GM10248 (cell line): Measurements from ENCODE around the gene C10orf105.

ENCODE experiments used
- CTCF ChIA-PET: fragments of 300-600 bp; sonication (Branson Sonifier 250); formaldehyde crosslinking; extraction: SDS; loops from one replicate; lab custom pipeline; 2021; ENCODE audit warnings: antibody characterized with exemption; lab: Yijun Ruan, JAX
- POLR2A ChIA-PET: fragments of 350-650 bp; sonication (Branson Sonifier 250); formaldehyde crosslinking; extraction: SDS; loops from one replicate; lab custom pipeline; 2020; ENCODE audit warnings: antibody characterized with exemption; lab: Yijun Ruan, JAX
- DNase-seq: peaks from one replicate; pipeline ENCODE4 v3.0.0; 2012; ENCODE audit errors: extremely low spot score
- CTCF ChIP-seq: IDR thresholded peaks from 2 replicates; pipeline ENCODE4 v1.5.1; 2012; ENCODE audit warnings: mild to moderate bottlenecking, low read depth; ENCODE audit errors: extremely low read depth, missing control alignments, control extremely low read depth

C10orf105 gene

GRCh38 chr10:71752391-71753090 is 33.0 kb upstream of the C10orf105 start:
- ChIA-PET CTCF (interaction anchor here (0.8 to 1.4 kb wide), 7 partner anchors 10 to 144 kb away, joined by 3 to 4 read pairs (median 3); partner anchors contain the start of gene VSIR), POLR2A (no interaction called here)
- no peak for DNase-seq
- no peak for TF ChIP-seq CTCF

- no peak for TF ChIP-seq CTCF
- CTCF ChIA-PET: interaction anchor here (1.0 to 1.4 kb wide), 5 partner anchors 9 to 144 kb away, joined by 3 to 4 read pairs (median 3); partner anchors contain the start of gene VSIR
- POLR2A ChIA-PET: no interaction called here
- no peak for DNase-seq
Observed at GRCh38 chr10:71751515-71752224, 32.1 kb upstream of the C10orf105 start.

GRCh38 chr10:71750986-71751385 is 31.4 kb upstream of the C10orf105 start:
- POLR2A ChIA-PET: no interaction called here
- no peak for DNase-seq
- CTCF ChIA-PET: interaction anchor here (1.4 kb wide), 1 partner anchor 40 kb away, joined by 3 read pairs; no protein-coding TSS in a partner anchor
- no peak for TF ChIP-seq CTCF

- ChIA-PET POLR2A (no interaction called here), CTCF (interaction anchor here (1.4 kb wide), 2 partner anchors 14 to 39 kb away, joined by 3 to 4 read pairs; no protein-coding TSS in a partner anchor)
- DNase-seq: no peak
- TF ChIP-seq CTCF: no peak
Observed at GRCh38 chr10:71750124-71750841, 30.7 kb upstream of the C10orf105 start.

- CTCF ChIA-PET: interaction anchor here (1.1 to 4.5 kb wide), 8 partner anchors 9 to 55 kb away, joined by 3 to 24 read pairs (median 4); partner anchors contain the start of gene VSIR
- TF ChIP-seq CTCF: no peak
- no peak for DNase-seq
- POLR2A ChIA-PET: no interaction called here
Observed at GRCh38 chr10:71749396-71749795, 29.8 kb upstream of the C10orf105 start.

- CTCF ChIA-PET: interaction anchor here (1.1 to 4.5 kb wide), 7 partner anchors 10 to 54 kb away, joined by 3 to 24 read pairs (median 4); partner anchors contain the start of gene VSIR
- POLR2A ChIA-PET: interaction anchor here (0.8 kb wide), 1 partner anchor 88 kb away, joined by 4 read pairs; no protein-coding TSS in a partner anchor
- no peak for TF ChIP-seq CTCF
- peak; percentile 65 for DNase-seq
Observed at GRCh38 chr10:71748671-71749191, 29.2 kb upstream of the C10orf105 start.
